Measurements from ENCODE around the gene IPO13. TPM values are rescaled to one million over a fixed set of nuclear protein-coding genes. Genes with fewer than 3 reads are reported as not detected.

The IPO13 gene
- polyA plus RNA-seq, 3 donors: 10.1 to 20.4 (median 10.6) TPM

- H3K4me3 Mint-ChIP-seq: no peak overlapping the region
- intact Hi-C loops (cut with micrococcal nuclease): no loop called here
- Histone ChIP-seq H3K9ac (ENCODE audit: insufficient read depth, low read length, poor library complexity, severe bottlenecking) (no peak overlapping the region), H3K9me3 (replicated peaks in 1 of 2; ENCODE audit: control insufficient read depth in 1 of 2, insufficient read depth in 1 of 2, low read length in 2 of 2) (no peaks in the 10 kb centered on the region), H3K27ac (ENCODE audit: low read depth in 1 of 2, low read length in 2 of 2) (no peak overlapping the region), H3K4me2 (replicated peaks; ENCODE audit: extremely low read depth, low read length, poor library complexity, severe bottlenecking) (no peak overlapping the region), H2AFZ (ENCODE audit: insufficient read depth, low read depth, low read length, poor library complexity, severe bottlenecking) (peak overlapping the region; percentile 29), H3K4me1 (ENCODE audit: control insufficient read depth in 1 of 2, insufficient read depth in 2 of 2, low read length in 2 of 2) (no peaks in the 10 kb centered on the region), H4K20me1 (ENCODE audit: insufficient read depth, low read length) (no peaks in the 10 kb centered on the region), H3K27me3 (ENCODE audit: control insufficient read depth in 2 of 2, insufficient read depth in 2 of 2, low read length in 2 of 2) (no peaks in the 10 kb centered on the region), H3K4me3 (replicated peaks in 1 of 3; ENCODE audit: low read depth in 2 of 3, low read length in 3 of 3) (no peak overlapping the region), H3K36me3 (replicated peaks in 1 of 2; ENCODE audit: control insufficient read depth in 1 of 2, insufficient read depth in 2 of 2, low read length in 2 of 2) (no peaks in the 10 kb centered on the region), H3K79me2 (ENCODE audit: insufficient read depth, low read length) (no peaks in the 10 kb centered on the region)
- no peaks in the 10 kb centered on the region for H3K9me3 Mint-ChIP-seq
- no peak for TF ChIP-seq CTCF (IDR thresholded peaks at IDR 0.05)
- no peak for DNase-seq
- 100% methylated on average over 1 of the region's 2 CpGs for WGBS (ENCODE audit: insufficient coverage)
- peaks cover 1 to 12% (median 4%) of the 10 kb centered on the region in 3 donors for H3K27me3 Mint-ChIP-seq (ENCODE audit: low read depth in 3 of 3)
- peaks cover 4% of the 10 kb centered on the region for H3K4me1 Mint-ChIP-seq
- H3K36me3 Mint-ChIP-seq: no peaks in the 10 kb centered on the region
- no peak overlapping the region for H3K27ac Mint-ChIP-seq
These were observed 65.7 kb downstream of the IPO13 start for GRCh38 chr1:44012404-44012803.

GRCh38 chr1:44012941-44013609, 66.3 kb downstream of the IPO13 start:
- intact Hi-C loops (cut with micrococcal nuclease): no loop called here
- no peaks in the 10 kb centered on the region for H3K9me3 ChIP-seq (replicated peaks in 1 of 2; ENCODE audit: control insufficient read depth in 1 of 2, insufficient read depth in 1 of 2, low read length in 2 of 2)
- no peaks in the 10 kb centered on the region for H3K9me3 Mint-ChIP-seq
- H2AFZ ChIP-seq (ENCODE audit: insufficient read depth, low read depth, low read length, poor library complexity, severe bottlenecking): peak overlapping the region; percentile 29
- DNase-seq: no peak
- peaks cover 4% of the 10 kb centered on the region for H3K4me1 Mint-ChIP-seq
- H3K27ac ChIP-seq (ENCODE audit: low read depth in 1 of 2, low read length in 2 of 2): no peak overlapping the region
- TF ChIP-seq CTCF (IDR thresholded peaks at IDR 0.05): no peak
- H3K4me3 Mint-ChIP-seq: no peak overlapping the region
- H3K4me2 ChIP-seq (replicated peaks; ENCODE audit: extremely low read depth, low read length, poor library complexity, severe bottlenecking): no peak overlapping the region
- H3K27me3 ChIP-seq (ENCODE audit: control insufficient read depth in 2 of 2, insufficient read depth in 2 of 2, low read length in 2 of 2): no peaks in the 10 kb centered on the region
- H3K36me3 Mint-ChIP-seq: no peaks in the 10 kb centered on the region
- peaks cover 1 to 11% (median 4%) of the 10 kb centered on the region in 3 donors for H3K27me3 Mint-ChIP-seq (ENCODE audit: low read depth in 3 of 3)
- 9% methylated on average over 13 of the region's 13 CpGs for WGBS (ENCODE audit: insufficient coverage)
- no peaks in the 10 kb centered on the region for H3K36me3 ChIP-seq (replicated peaks in 1 of 2; ENCODE audit: control insufficient read depth in 1 of 2, insufficient read depth in 2 of 2, low read length in 2 of 2)
- H4K20me1 ChIP-seq (ENCODE audit: insufficient read depth, low read length): no peaks in the 10 kb centered on the region
- no peaks in the 10 kb centered on the region for H3K79me2 ChIP-seq (ENCODE audit: insufficient read depth, low read length)
- no peak overlapping the region for H3K27ac Mint-ChIP-seq
- no peak overlapping the region for H3K4me3 ChIP-seq (replicated peaks in 1 of 3; ENCODE audit: low read depth in 2 of 3, low read length in 3 of 3)
- no peaks in the 10 kb centered on the region for H3K4me1 ChIP-seq (ENCODE audit: control insufficient read depth in 1 of 2, insufficient read depth in 2 of 2, low read length in 2 of 2)
- H3K9ac ChIP-seq (ENCODE audit: insufficient read depth, low read length, poor library complexity, severe bottlenecking): no peak overlapping the region

Data from CD14-positive monocyte (primary cell).